Hypothalamus (tissue), 51 donors: Measurements from ENCODE around the gene MUS81.
A peak's percentile ranks its signal among the peaks of the same experiment; 100 is the strongest.
"Not testable (repeated sequence)": the region's sequence is repeated elsewhere in the genome, so short reads cannot be mapped to it uniquely, and the experiment has no call there.

Source experiments
- DNase-seq, 51 donors: peaks; one replicate each; lab custom pipeline; 2025; lab: John Stamatoyannopoulos, UW

Gene MUS81, protein sequence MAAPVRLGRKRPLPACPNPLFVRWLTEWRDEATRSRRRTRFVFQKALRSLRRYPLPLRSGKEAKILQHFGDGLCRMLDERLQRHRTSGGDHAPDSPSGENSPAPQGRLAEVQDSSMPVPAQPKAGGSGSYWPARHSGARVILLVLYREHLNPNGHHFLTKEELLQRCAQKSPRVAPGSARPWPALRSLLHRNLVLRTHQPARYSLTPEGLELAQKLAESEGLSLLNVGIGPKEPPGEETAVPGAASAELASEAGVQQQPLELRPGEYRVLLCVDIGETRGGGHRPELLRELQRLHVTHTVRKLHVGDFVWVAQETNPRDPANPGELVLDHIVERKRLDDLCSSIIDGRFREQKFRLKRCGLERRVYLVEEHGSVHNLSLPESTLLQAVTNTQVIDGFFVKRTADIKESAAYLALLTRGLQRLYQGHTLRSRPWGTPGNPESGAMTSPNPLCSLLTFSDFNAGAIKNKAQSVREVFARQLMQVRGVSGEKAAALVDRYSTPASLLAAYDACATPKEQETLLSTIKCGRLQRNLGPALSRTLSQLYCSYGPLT

DNA sequence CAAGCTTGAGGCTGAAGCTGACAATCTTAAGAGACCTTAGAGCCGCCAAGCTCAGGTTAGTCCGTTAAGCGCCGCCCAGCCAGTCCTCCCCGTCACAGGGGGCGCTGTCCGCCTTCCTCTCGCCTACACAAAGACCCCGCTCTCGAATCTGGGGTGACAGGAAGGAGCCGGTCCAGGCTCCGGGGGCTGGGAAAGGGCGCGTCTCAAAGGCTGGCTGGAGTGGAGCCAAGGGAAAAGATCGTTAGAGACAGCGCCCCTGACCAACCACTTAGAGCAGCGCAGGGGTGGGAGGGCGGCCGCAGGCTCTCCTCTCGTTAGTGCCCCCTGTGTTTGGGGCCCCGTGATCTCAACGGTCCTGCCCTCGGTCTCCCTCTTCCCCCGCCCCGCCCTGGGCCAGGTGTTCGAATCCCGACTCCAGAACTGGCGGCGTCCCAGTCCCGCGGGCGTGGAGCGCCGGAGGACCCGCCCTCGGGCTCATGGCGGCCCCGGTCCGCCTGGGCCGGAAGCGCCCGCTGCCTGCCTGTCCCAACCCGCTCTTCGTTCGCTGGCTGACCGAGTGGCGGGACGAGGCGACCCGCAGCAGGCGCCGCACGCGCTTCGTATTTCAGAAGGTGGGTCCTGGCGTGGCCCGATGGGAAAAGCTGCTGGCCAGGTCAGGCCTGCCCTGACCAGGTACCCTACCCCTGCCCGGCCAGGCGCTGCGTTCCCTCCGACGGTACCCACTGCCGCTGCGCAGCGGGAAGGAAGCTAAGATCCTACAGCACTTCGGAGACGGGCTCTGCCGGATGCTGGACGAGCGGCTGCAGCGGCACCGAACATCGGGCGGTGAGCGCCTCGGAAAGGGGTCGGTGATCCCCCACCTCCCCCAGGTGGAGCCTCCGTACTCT lies at the start of gene MUS81:
TSS of gene MUS81 (plus strand) at position 156 of the 887 bp plus-strand sequence. CDS start at position 477, 321 bp downstream.
- DNase-seq, result peak; percentile 64 to 95 (median 89)

DNA sequence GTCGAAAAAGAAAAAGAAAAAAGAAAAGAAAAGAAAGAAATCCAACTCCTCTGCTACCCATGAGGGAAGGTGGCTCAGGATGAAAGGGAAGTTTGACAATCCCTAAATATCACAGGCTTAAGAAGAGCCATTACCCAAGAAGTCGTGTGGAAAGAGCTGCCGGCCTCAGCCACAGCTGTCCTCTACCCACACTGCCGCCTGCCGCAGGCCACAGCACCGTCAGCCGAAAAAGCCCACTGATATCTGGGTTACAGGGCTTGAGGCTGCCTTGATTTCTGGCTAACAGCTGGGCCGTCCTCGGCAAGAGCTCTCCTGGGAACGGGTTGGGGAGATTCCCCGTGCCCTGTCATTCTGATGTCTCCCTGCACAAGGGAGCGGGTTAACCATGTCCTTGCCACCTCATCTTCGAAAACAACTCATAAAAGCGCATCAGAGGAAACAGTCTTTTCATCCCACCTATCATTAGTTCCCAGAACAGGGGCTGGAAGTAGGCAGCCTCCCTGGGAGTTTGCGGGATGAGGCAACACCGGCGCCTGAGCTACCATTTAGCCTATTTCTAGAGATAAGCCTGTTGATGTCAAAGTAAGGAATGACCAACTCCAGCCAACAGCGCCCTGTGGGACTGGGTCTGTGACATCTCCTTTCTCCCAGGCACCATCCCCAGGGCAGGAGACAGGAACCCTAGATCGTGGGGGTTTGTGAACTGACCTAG lies 48.3 kb upstream of the MUS81 start:
- no peak for DNase-seq

DNA sequence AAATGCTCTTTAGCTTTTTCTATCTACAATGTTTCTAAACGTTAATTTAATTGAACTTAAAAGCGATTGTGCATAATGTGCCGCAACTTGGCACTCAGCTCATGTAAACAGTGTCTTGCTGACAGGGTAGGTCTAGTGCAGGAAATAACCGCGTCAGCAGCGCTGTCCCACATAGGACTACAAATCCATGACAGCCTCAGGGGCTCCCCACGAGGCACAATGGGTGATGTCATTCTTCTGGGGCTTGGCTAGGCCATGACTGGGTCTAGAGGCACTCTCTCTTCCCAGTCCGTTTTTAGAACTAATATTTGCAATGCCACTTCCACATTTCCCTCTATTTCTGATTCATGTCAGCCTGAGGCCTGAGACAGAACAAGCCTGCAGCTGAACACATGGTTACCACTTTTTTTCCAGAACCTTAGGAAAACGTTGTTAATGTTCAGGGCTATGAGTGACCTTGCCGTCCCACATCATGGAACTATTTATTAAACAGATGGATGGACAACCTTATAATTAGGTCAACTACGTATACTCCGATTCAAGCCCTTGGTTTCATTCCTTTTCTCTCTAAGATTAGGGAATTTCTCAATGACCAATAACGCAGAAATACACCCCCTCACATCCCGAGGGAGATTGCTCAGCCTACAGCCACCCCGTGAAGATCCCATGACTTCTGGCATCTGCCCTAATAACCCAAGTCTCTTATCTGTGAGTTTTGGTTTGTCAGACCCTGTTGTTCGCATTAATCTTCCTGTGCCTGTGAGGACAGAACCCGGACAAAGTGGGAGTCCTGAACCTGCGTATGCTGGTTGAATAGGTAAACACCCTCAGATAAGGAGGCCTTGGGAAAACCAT lies 45.9 kb upstream of the MUS81 start:
- DNase-seq, result peak in 8 of 51 donors; percentile 3 to 43 (median 6)

DNA sequence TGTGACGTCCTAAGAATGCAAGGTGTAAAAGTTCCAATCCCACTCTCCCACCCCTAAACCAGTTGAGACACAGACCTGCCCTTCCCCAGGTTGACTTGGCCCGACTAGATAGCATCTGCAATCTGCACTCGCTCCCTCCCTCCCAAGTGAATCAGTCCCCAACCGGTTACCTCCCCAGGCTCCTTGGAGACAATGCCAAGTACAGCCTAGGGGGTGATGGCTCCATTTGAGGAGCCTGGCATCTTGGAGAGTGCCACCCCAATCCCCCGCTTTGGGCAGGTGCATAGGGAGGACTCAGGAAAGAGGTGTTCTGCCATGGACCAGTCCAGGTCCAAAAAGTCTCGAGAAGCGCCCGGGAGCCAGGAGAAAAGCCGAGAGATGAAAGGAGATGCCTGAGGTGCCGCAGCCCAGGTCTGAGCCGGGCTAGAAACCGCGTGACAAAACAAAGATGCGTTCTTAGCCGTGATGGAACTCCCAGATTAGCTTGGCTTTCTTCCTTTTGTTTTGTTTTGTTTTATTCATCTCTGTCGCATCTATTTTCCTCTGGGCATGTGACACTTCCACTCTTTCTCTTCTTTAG lies 45.2 kb upstream of the MUS81 start:
- DNase-seq, result no peak

DNA sequence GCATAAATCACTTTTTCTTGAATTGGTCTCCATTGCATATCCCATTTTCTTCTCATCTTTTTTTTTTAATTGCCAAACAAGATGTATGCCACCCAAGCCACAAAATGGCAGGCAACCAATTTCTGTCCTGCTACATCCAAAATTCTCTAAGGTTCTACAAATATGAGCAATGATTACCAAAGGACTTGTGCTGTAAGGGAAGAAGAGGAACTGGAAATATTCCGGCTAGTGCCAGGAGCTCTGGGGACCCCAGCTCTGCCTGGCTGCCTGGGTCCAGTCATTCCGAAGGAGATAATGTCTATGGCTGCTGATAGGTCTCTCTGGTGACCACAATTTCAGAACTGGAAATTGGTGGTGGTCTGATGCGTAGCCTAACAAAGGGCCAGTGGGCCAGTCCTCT lies 43.5 kb upstream of the MUS81 start:
- DNase-seq, result no peak

DNA sequence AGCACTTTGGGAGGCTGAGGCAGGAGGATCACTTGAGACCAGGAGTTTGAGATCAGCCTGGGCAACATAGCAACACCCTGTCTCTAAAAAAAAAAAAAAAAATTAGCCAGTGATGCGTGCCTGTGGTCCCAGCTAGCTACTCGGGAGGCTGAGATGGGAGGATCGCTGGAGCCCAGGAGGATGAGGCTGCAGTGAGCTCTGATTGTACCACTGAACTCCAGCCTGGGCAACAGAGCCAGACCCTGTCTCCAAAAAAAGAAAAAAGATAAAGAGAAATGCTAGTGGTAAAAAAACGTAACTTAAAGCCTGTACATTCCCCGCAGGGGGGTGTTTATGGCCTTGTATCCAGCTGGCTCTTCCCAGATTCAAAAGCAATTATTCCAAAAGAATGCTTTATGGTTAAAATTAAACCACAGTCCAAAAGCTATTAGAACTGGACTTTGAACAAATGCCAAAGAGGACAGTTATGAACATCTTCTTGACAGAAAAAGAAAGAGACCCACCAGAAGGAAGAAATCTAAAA lies 42.9 kb upstream of the MUS81 start:
- DNase-seq, result no peak

DNA sequence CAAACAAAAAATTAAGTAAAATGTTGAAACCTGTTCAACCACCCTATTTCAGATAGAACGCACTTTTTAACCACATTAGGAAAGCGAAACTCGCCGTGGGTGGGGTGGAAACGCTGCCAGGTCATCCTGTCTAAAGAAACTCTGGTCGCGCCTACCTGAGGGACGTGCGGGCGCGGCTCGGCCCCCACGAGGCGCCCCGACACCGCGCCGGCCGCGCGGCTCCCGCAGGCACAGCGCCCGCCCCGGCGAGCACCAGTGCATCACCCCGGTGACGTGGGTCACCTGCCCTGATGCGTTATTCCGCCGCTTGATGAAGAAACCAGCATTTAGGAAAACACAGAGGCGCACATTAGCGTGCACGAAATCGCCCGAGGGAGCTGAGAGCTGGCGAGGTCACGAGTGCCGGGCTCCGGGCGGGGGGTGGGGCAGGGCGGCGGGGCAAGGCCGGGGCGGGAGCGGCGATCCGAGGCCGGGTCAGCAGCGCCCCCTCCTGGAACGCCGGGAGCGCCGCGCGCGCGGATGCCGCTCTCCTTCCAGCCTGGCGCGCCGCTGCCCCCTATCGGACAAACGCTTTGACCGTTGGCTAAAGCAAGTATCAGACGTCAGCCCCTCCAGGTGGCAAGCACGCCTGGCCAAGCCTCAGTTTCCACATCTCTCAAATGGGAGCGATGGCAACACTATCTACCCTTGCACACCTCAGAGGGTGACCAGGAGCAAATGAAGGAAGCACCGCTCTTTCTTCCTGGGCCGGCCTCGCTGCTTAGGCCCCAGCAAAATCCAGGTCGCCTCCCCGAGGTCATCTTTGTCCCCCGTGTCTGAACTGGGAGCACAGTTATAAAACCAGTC lies 42.2 kb upstream of the MUS81 start:
- DNase-seq, result peak; percentile 39 to 97 (median 85)

DNA sequence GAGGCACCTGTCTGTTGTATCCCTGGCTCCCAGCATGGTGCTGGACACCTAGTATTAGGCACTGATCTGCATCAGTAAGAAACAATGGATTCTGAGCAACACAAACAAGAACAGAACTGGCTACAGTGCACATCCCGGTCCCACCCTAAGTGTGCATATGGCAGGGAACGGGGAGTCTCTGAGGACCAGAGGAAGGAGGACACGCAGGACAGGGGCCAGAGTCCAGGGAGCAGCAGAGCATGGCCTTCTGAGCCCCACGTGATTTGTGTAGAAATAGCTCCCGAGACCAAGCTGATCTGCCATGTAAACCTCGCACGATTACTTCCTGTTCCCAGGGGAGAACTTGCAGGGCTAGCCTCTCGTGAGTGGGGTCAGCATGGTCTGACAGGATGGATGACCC lies 39.1 kb upstream of the MUS81 start:
- DNase-seq, result no peak

DNA sequence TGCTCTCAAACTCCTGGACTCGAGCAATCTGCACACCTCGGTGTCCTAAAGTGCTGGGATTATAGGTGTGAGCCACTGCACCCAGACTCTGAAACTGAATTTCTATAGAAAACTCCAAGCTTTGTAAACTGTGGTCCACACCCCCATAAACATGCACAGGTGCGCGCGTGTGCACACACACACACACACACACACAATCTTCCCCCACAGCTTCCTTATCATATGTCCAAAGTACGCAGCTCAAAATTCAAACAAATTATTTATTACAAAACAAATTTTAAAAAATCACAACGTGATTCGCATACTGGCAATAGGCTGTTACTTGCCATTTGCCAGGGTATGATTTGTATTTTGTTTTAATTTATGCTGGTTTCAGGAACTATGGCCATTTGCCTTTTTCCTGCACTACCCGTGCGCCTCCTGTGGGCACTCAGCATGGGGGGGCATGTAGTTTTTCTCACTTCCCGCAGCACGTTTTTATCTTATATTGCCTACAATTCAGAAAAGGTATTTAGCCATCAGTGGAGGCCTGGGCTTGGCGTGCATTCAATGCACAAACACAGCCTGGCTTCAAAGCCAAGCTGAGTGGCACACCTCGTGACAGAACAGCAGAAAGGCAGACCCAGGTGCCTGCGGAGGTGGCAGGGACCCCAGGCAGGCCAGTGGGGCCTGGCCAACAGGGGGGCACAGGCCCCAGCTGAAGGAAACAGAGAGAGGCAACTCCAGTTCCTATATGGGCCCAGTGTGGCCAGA lies 37.3 kb upstream of the MUS81 start:
- no peak for DNase-seq

DNA sequence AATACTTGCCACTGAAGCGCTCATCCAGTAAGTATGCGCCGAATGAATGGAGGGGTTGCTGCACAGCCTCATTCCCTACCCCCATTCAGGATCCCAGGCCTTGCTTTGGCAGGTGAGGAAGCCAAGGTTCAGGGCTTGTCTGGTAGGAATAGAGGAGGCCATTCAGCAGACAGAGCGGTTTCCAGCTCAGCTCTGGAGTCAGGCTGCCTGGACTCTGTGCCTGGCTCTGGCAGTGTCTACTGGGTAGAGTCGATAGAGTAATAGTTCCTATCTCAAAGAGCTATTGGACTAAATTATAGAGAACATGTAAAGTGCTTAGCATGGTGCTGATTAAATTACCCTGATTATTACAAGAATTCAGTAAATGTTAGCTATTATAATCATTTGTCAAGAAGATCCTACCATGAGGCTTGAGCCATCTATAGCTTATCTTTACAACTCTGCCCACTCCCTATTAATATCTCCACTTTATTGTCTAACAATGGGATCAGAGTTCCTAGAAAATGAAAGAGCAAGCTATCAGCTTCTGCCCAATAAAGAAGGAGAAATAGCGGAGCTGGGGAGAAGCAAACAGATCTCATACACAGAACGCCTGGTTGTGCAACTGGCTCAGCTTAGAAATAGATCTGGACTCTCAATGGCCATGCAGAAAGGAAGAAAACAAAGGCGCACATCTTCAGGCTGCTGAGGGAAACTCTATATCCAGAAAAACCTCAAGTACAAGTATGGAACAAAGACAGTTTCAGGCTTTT lies 33.1 kb upstream of the MUS81 start:
- DNase-seq, result no peak

DNA sequence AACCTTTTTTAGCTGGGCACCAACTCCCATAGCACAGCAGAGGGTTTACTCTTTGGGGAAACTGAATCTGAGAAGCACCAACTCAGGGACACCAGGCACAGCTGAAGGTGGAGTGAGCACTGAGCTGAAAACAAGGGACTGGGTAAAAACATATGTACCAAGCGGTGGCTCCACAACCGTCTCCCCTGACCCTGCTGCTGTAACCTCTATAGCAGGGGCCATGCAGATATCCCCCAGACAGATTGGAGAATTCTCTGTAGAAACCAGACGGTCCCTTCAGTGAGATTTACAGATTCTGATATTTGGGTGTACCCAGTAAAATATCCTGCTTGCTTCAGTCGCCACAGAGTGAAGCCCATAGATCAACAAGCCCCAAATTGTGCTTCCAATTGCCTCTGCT lies 30.8 kb upstream of the MUS81 start:
- DNase-seq, result no peak

DNA sequence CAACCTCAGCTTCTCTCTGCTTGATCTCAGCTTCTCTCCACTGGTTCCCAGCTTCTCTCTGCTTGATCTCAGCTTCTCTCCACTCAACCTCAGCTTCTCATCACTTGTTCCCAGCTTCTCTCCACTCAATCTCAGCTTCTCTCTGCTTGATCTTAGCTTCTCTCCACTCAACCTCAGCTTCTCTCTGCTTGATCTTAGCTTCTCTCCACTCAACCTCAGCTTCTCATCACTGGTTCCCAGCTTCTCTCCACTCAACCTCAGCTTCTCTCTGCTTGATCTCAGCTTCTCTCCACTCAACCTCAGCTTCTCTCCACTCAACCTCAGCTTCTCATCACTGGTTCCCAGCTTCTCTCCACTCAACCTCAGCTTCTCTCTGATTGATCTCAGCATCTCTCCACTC lies 28.0 kb upstream of the MUS81 start:
- DNase-seq, result not testable (repeated sequence)

DNA sequence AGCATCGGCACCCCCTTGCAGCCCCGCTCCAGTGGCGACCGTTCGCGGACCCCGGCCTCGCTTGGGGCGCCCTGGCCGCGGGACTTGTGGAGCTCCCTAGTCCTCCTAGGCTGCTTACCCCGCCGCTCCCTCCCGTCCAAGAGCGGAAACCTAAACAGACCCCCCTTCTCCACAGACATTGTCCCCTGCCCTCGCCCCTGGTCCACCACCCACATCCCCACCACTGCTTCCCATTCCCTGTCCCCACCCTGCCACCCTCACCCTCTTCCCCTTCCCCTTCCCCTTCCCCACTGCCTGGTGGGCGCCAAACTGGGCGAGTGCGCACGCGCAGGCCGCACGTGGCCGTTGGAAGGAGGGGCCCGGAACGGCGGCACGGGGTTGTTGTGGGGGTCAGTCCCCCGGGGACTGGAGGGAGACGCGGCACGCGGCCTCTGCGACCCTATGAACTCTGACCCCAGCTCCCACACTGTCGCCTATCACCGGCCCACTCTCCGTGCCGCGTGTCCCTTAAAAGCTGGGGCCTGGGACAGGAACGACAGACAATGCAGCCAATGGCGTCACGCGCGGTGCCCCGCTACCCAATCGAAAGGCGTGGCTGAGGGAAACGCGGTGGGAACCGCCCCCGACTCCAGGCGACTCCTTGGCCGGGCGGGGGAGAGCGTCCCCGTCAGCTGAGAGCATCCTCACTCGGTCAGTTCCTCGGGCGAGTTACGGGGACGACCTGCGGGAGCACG lies 26.8 kb upstream of the MUS81 start, which contains the start of gene SNX32:
TSS of gene SNX32 (plus strand) at position 667 of the 734 bp plus-strand sequence. CDS start 103 bp downstream, outside the sequence.
- peak; percentile 73 to 97 (median 91) for DNase-seq

DNA sequence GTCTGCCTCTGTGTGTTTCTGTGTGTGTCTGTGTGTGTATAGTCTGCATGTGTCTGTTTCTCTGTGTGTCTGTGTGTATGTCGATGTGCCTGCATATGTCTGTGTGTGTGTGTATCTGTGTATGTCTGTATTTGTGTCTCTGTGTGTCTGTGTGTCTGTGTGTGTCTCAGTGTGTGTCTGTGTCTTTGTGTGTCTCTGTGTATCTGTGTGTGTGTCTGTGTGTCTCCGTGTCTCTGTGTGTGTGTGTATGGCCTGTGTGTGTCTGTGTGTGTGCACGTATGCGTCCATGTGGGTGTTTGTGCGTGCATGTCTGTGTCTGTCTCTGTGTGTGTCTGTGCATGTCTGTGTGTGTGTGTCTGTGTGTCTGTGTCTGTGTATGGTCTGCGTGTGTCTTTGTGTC lies 26.0 kb upstream of the MUS81 start:
- no peak for DNase-seq

DNA sequence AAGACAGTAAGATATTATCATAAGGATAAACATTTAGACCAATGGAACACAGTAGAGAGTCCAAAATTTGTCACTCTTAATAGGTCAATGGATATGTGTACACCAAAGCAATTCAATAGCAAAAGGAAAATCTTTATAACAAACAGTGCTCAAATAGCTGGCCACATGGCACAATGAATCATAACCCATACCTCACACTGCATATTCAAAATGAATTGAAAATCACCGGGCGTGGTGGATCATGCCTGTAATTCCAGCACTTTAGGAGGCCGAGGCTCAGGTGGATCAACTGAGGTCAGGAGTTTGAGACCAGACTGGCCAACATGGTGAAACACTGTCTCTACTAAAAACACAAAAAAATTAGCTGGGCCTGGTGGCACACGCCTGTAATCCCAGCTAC lies 18.1 kb upstream of the MUS81 start:
- no peak for DNase-seq

DNA sequence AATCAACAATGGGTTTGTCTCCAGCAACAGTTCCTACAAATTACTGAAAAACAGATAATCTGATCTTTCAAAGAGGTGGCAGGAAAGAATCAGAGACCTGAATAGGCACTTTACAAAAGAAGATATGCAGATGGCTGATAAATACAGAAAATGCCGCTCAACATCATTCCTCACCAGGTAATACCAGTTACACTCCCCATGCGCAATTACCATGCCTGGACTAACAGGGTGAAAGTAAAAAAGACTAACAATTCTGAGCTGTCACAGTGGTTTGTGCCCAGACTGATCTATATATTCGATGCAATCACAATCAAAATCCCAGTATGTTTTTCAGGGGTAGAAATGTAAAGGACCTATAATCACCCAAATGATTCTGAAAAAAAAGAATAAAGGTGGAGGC lies 16.4 kb upstream of the MUS81 start:
- no peak for DNase-seq
